HEK293 (cell line): ENCODE data around the gene KY.

Experiments used
- CTCF ChIA-PET: fragments of 350-600 bp; formaldehyde crosslinking; extraction: SDS; loops from one replicate; lab custom pipeline; 2021; ENCODE audit warnings: antibody characterized with exemption; lab: Yijun Ruan, JAX
- POLR2A ChIA-PET: fragments of 300-600 bp; formaldehyde crosslinking; extraction: SDS; loops from one replicate; lab custom pipeline; 2020; ENCODE audit warnings: antibody characterized with exemption, inconsistent platforms; lab: Yijun Ruan, JAX
- H3K27ac ChIP-seq: fragments of 200-500 bp; sonication (Bioruptor generic); 2 replicates; pipeline ENCODE4 v1.5.1; 2014; ENCODE audit warnings: low read depth, low read length, control low read depth, inconsistent platforms; ENCODE audit errors: extremely low read depth
- H3K36me3 ChIP-seq, 2 experiments: fragments of 200-500 bp in 1 of 2; sonication (Bioruptor generic) in 1 of 2; 1 replicate in 1 of 2; 2 replicates in 1 of 2; pipeline ENCODE4 v1.5.1; 2014 to 2017; ENCODE audit warnings: inconsistent platforms in 2 of 2, low read length in 2 of 2; ENCODE audit not compliant: control insufficient read depth in 2 of 2, insufficient read depth in 1 of 2
- H3K4me1 ChIP-seq: fragments of 200-500 bp; sonication (Bioruptor generic); 2 replicates; pipeline ENCODE4 v1.5.1; 2014; ENCODE audit warnings: mild to moderate bottlenecking, low read length, inconsistent platforms; ENCODE audit not compliant: control insufficient read depth, insufficient read depth
- H3K4me3 ChIP-seq: 2 replicates; pipeline ENCODE4 v1.5.1; 2011; ENCODE audit warnings: low read depth, mild to moderate bottlenecking, control low read depth, low read length, moderate library complexity
- H3K9me3 ChIP-seq: fragments of 200-500 bp; sonication (Bioruptor generic); 2 replicates; pipeline ENCODE4 v1.5.1; 2014; ENCODE audit warnings: low read depth, low read length, inconsistent platforms; ENCODE audit not compliant: control insufficient read depth, insufficient read depth
- BCL11A ChIP-seq: fragments of 450-650 bp; formaldehyde crosslinking; IDR thresholded peaks from 2 replicates; pipeline ENCODE4 v1.5.1; 2016; ENCODE audit warnings: low read depth, missing biosample characterization, missing genetic modification characterization
- EGR2 ChIP-seq: fragments of 450-650 bp; formaldehyde crosslinking; IDR thresholded peaks from 2 replicates; pipeline ENCODE4 v1.5.1; 2016; ENCODE audit warnings: low read depth, missing biosample characterization, missing genetic modification characterization
- OVOL3 ChIP-seq: fragments of 450-650 bp; formaldehyde crosslinking; IDR thresholded peaks from 2 replicates; pipeline ENCODE4 v1.5.1; 2016; ENCODE audit warnings: missing biosample characterization, missing genetic modification characterization
- SETDB1 ChIP-seq: IDR thresholded peaks from one replicate; pipeline ENCODE4 v1.6.1; 2017; ENCODE audit warnings: mild to moderate bottlenecking, low read length, moderate library complexity, mixed read lengths; ENCODE audit not compliant: insufficient read length
- YY1 ChIP-seq: fragments of 450-650 bp; formaldehyde crosslinking; IDR thresholded peaks from 2 replicates; pipeline ENCODE4 v1.5.1; 2018; ENCODE audit warnings: missing biosample characterization, missing genetic modification characterization
- ZFHX2 ChIP-seq: fragments of 450-650 bp; formaldehyde crosslinking; conservative IDR thresholded peaks from 2 replicates; pipeline ENCODE4 v1.5.1; 2016; ENCODE audit warnings: missing biosample characterization, missing genetic modification characterization
- ZIC2 ChIP-seq: fragments of 450-650 bp; formaldehyde crosslinking; IDR thresholded peaks from 2 replicates; pipeline ENCODE4 v1.5.1; 2016; ENCODE audit warnings: missing biosample characterization, missing genetic modification characterization
- ZNF174 ChIP-seq: fragments of 450-650 bp; formaldehyde crosslinking; IDR thresholded peaks from 2 replicates; pipeline ENCODE4 v1.5.0; 2017; ENCODE audit warnings: missing biosample characterization, mild to moderate bottlenecking, missing genetic modification characterization
- ZNF2 ChIP-seq: fragments of 450-650 bp; formaldehyde crosslinking; IDR thresholded peaks from 2 replicates; pipeline ENCODE4 v1.5.1; 2016; ENCODE audit warnings: missing biosample characterization, missing genetic modification characterization
- ZNF366 ChIP-seq: fragments of 450-650 bp; formaldehyde crosslinking; conservative IDR thresholded peaks from 2 replicates; pipeline ENCODE4 v1.5.1; 2016; ENCODE audit warnings: missing biosample characterization, missing genetic modification characterization
- ZNF423 ChIP-seq: fragments of 450-650 bp; formaldehyde crosslinking; IDR thresholded peaks from 2 replicates; pipeline ENCODE4 v1.5.1; 2016; ENCODE audit warnings: missing biosample characterization, missing genetic modification characterization
- ZNF433 ChIP-seq: fragments of 450-650 bp; formaldehyde crosslinking; IDR thresholded peaks from 2 replicates; pipeline ENCODE4 v1.5.1; 2016; ENCODE audit warnings: missing biosample characterization, missing genetic modification characterization, low read depth
- ZNF621 ChIP-seq: fragments of 450-650 bp; formaldehyde crosslinking; IDR thresholded peaks from 2 replicates; pipeline ENCODE4 v1.5.1; 2017; ENCODE audit warnings: missing biosample characterization, missing genetic modification characterization
- ZNF623 ChIP-seq: fragments of 450-650 bp; formaldehyde crosslinking; IDR thresholded peaks from 2 replicates; pipeline ENCODE4 v1.5.1; 2016; ENCODE audit warnings: missing biosample characterization, missing genetic modification characterization
- ZNF660 ChIP-seq: fragments of 450-650 bp; IDR thresholded peaks from 2 replicates; pipeline ENCODE4 v1.5.1; 2018; ENCODE audit warnings: missing biosample characterization, mild to moderate bottlenecking, missing genetic modification characterization
- ZNF670 ChIP-seq: fragments of 450-650 bp; formaldehyde crosslinking; IDR thresholded peaks from 2 replicates; pipeline ENCODE4 v1.5.1; 2016; ENCODE audit warnings: missing biosample characterization, missing genetic modification characterization, low read depth
- ZNF768 ChIP-seq: fragments of 450-650 bp; formaldehyde crosslinking; IDR thresholded peaks from 2 replicates; pipeline ENCODE4 v1.5.1; 2018; ENCODE audit warnings: missing biosample characterization, mild to moderate bottlenecking, missing genetic modification characterization
- ZNF777 ChIP-seq: fragments of 450-650 bp; formaldehyde crosslinking; IDR thresholded peaks from 2 replicates; pipeline ENCODE4 v1.5.1; 2017; ENCODE audit warnings: missing biosample characterization, missing genetic modification characterization, borderline replicate concordance
- ZSCAN23 ChIP-seq: fragments of 450-650 bp; formaldehyde crosslinking; IDR thresholded peaks from 2 replicates; pipeline ENCODE4 v1.5.1; 2016; ENCODE audit warnings: missing biosample characterization, missing genetic modification characterization
- TF ChIP-seq, protein P1 (sequence below): fragments of 450-650 bp; formaldehyde crosslinking; IDR thresholded peaks from 2 replicates; pipeline ENCODE4 v1.5.1; 2016; ENCODE audit warnings: missing biosample characterization, missing genetic modification characterization
- TF ChIP-seq, protein P2 (sequence below): fragments of 450-650 bp; formaldehyde crosslinking; IDR thresholded peaks from 2 replicates; pipeline ENCODE4 v1.5.1; 2016; ENCODE audit warnings: missing biosample characterization, missing genetic modification characterization
- TF ChIP-seq, protein P3 (sequence below): fragments of 450-650 bp; formaldehyde crosslinking; IDR thresholded peaks from 2 replicates; pipeline ENCODE4 v1.5.1; 2016; ENCODE audit warnings: missing biosample characterization, missing genetic modification characterization

The KY gene

DNA sequence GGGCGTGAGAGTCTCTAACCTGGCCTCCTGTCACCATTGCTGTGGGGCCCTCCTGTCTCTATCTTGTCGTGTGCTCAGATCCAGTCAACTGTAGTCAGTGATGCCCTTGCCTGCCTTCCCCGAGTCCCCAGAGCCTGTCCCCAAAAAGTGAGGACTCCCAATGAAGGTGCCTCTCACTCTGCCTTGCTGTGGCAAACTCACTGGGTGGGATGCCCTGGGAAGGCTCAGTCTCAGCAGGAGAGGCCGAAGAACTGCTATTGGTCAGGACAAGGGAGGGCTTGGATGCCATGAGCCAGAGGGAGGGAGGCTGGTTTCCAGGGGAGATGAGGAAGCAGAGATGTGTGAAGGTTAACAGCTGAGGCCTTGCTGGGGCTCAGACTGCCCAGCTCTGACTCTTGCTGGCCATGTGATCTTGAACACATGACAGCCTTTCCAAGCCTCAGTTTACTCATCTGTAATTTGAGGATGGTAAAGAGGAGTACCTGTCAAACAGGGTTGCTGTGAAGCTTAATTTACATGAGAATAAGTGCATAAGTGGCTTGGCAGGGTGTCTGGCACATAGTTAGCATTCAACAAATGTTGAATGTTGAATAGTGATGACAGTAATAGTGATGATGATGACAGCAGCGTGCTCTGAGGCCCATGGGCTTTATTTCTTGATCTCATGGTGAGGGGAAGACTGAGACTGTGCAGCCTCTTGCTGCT is 8.2 kb downstream of the KY start:
- Histone ChIP-seq H3K27ac (no peak overlapping the region), H3K9me3 (no peaks in the 10 kb centered on the region), H3K4me3 (no peak overlapping the region), H3K4me1 (no peaks in the 10 kb centered on the region), H3K36me3 (no peaks in the 10 kb centered on the region)
- CTCF ChIA-PET = interaction anchor here (0.6 kb wide), 1 partner anchor 38 kb away, joined by 3 read pairs; no protein-coding TSS in a partner anchor
- TF ChIP-seq SETDB1 (no peak), ZNF433 (tag by site-specific recombination) (no peak), ZNF2 (tag by site-specific recombination) (no peak), ZSCAN23 (tag by site-specific recombination) (no peak), ZNF621 (tag by site-specific recombination) (no peak), ZNF366 (tag by site-specific recombination) (no peak), OVOL3 (tag by site-specific recombination) (no peak), ZIC2 (tag by site-specific recombination) (no peak), YY1 (no peak), ZNF423 (tag by site-specific recombination) (no peak)
- TF ChIP-seq, protein P1, sequence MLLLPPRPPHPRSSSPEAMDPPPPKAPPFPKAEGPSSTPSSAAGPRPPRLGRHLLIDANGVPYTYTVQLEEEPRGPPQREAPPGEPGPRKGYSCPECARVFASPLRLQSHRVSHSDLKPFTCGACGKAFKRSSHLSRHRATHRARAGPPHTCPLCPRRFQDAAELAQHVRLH = no peak
- POLR2A ChIA-PET = no interaction called here

DNA sequence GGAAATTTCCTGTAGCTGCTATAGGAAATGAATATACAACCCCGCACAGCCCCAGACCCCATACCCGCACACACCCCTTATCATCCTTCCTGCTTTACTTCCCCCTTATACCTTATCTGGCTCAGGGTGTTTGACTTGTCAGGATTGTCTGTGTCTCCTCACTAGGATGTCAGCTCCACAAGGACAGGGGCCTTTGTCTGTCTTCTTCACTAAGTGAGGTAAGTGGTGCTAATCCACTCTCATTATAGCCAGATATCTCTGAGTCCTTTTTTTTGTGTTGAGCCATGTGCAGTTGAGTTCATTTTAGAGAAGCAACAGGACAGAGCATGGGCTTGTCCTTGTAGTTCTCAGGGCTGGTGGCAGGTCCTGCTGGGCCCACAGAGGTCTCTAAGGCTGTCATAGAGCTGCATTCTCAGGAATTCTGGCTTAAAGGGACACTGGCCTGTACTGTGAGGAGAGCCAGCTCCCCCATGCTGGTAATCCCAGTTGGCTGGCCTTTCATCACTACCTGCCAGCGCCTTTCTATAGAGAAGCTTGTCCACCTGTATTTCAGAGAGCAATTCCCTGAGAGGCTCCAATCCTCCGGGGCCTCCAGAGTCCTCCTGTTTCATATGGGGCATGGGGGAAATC is 9.0 kb downstream of the KY start:
- no peaks in the 10 kb centered on the region for H3K4me1 ChIP-seq
- H3K27ac ChIP-seq = no peak overlapping the region
- H3K9me3 ChIP-seq = no peaks in the 10 kb centered on the region
- POLR2A ChIA-PET = no interaction called here
- TF ChIP-seq ZNF174 (tag by site-specific recombination) (no peak), ZNF623 (tag by site-specific recombination) (no peak), BCL11A (tag by site-specific recombination) (no peak), ZNF670 (tag by site-specific recombination) (no peak), EGR2 (tag by site-specific recombination) (no peak), ZNF777 (no peak), ZNF660 (tag by site-specific recombination) (no peak), ZNF768 (tag by site-specific recombination) (no peak), ZFHX2 (tag by site-specific recombination) (no peak)
- TF ChIP-seq, protein P2, sequence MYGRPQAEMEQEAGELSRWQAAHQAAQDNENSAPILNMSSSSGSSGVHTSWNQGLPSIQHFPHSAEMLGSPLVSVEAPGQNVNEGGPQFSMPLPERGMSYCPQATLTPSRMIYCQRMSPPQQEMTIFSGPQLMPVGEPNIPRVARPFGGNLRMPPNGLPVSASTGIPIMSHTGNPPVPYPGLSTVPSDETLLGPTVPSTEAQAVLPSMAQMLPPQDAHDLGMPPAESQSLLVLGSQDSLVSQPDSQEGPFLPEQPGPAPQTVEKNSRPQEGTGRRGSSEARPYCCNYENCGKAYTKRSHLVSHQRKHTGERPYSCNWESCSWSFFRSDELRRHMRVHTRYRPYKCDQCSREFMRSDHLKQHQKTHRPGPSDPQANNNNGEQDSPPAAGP = no peak
- TF ChIP-seq, protein P3, sequence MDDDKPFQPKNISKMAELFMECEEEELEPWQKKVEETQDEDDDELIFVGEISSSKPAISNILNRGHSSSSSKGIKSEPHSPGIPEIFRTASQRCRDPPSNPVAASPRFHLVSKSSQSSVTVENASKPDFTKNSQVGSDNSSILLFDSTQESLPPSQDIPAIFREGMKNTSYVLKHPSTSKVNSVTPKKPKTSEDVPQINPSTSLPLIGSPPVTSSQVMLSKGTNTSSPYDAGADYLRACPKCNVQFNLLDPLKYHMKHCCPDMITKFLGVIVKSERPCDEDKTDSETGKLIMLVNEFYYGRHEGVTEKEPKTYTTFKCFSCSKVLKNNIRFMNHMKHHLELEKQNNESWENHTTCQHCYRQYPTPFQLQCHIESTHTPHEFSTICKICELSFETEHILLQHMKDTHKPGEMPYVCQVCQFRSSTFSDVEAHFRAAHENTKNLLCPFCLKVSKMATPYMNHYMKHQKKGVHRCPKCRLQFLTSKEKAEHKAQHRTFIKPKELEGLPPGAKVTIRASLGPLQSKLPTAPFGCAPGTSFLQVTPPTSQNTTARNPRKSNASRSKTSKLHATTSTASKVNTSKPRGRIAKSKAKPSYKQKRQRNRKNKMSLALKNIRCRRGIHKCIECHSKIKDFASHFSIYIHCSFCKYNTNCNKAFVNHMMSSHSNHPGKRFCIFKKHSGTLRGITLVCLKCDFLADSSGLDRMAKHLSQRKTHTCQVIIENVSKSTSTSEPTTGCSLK (tag by site-specific recombination) = no peak
- TF ChIP-seq, all 188 proteins: peak for 0
- H3K4me3 ChIP-seq = no peak overlapping the region
- H3K36me3 ChIP-seq = no peaks in the 10 kb centered on the region
- CTCF ChIA-PET = no interaction called here
